ENCODE data around the gene ZSCAN12.

- TF ChIP-seq POLR2A (IDR thresholded peaks at IDR 0.05) (no peak), CTCF (IDR thresholded peaks at IDR 0.05) (no peak)
Observed at GRCh38 chr6:28413681-28414080, 14.1 kb upstream of the ZSCAN12 start.

Data from thyroid gland (tissue), 4 donors.